Measurements from ENCODE around the gene ELF1. TPM values are rescaled to one million over a fixed set of nuclear protein-coding genes. Genes with fewer than 3 reads are reported as not detected.
A peak's percentile ranks its signal among the peaks of the same experiment; 100 is the strongest.
"Not testable (repeated sequence)": the region's sequence is repeated elsewhere in the genome, so short reads cannot be mapped to it uniquely, and the experiment has no call there.

ELF1 gene
- total and polyA plus RNA-seq, 8 donors = 9.4 to 61.6 (median 36.7) TPM

GRCh38 chr13:40981949-40982348, 37.2 kb downstream of the ELF1 start:
- H3K4me3 ChIP-seq = peak overlapping the region in 2 of 4 donors; percentile 1 to 19
- WGBS, 2 donors = 46% methylated on average over 4 of the region's 4 CpGs

GRCh38 chr13:40981361-40981760, 37.8 kb downstream of the ELF1 start:
- DNase-seq (no peak), ATAC-seq (no peak), FAIRE-seq (no peak)
- Histone ChIP-seq H3K4me3 (peak overlapping the region in 2 of 4 donors; percentile 1 to 19), H3K4me1 (peaks cover 33 to 56% (median 42%) of the 10 kb centered on the region in 3 donors), H3K9me3 (no peaks in the 10 kb centered on the region), H3K27ac (peak overlapping the region in 2 of 4 donors; percentile 60 to 83), H3K27me3 (no peaks in the 10 kb centered on the region), H3K36me3 (no peaks in the 10 kb centered on the region)
- intact Hi-C loops (cut with DNase I) = no loop called here
- WGBS, 2 donors = 63 to 71% methylated on average over 3 of the region's 3 CpGs
- TF ChIP-seq CTCF (IDR thresholded peaks at IDR 0.05) = no peak

More at GRCh38 chr13:40981949-40982348, 37.2 kb downstream of the ELF1 start:
- H3K27ac ChIP-seq = peak overlapping the region in 2 of 4 donors; percentile 60 to 83
- intact Hi-C loops (cut with DNase I) = no loop called here
- ATAC-seq (no peak), DNase-seq (no peak), FAIRE-seq (no peak)
- no peak for TF ChIP-seq CTCF (IDR thresholded peaks at IDR 0.05)
- H3K27me3 ChIP-seq = no peaks in the 10 kb centered on the region
- no peaks in the 10 kb centered on the region for H3K36me3 ChIP-seq
- H3K9me3 ChIP-seq = no peaks in the 10 kb centered on the region
- peaks cover 33 to 59% (median 46%) of the 10 kb centered on the region in 3 donors for H3K4me1 ChIP-seq

- intact Hi-C loops (cut with DNase I) = no loop called here
- H3K27me3 ChIP-seq = no peaks in the 10 kb centered on the region
- ATAC-seq (no peak), FAIRE-seq (no peak), DNase-seq (no peak)
- TF ChIP-seq CTCF (IDR thresholded peaks at IDR 0.05) = no peak
- H3K27ac ChIP-seq = peak overlapping the region in 2 of 4 donors; percentile 60 to 83
- peaks cover 29 to 56% (median 42%) of the 10 kb centered on the region in 3 donors for H3K4me1 ChIP-seq
- H3K9me3 ChIP-seq = no peaks in the 10 kb centered on the region
- H3K36me3 ChIP-seq = no peaks in the 10 kb centered on the region
- peak overlapping the region in 1 of 4 donors; percentile 19 for H3K4me3 ChIP-seq
Measured at GRCh38 chr13:40980461-40980860, 38.7 kb downstream of the ELF1 start.

- Histone ChIP-seq H3K27me3 (no peaks in the 10 kb centered on the region), H3K36me3 (no peaks in the 10 kb centered on the region), H3K9me3 (no peaks in the 10 kb centered on the region), H3K4me3 (no peak overlapping the region), H3K4me1 (peaks cover 36 to 59% (median 44%) of the 10 kb centered on the region in 3 donors), H3K27ac (peak overlapping the region in 1 of 4 donors; percentile 5)
- no peak for TF ChIP-seq CTCF (IDR thresholded peaks at IDR 0.05)
- FAIRE-seq = no peak
- DNase-seq = no peak
- 93 to 94% methylated on average over 3 of the region's 3 CpGs for WGBS, 2 donors
- ATAC-seq = no peak
- intact Hi-C loops (cut with DNase I) = no loop called here
Measured at GRCh38 chr13:40979232-40979631, 39.9 kb downstream of the ELF1 start.

GRCh38 chr13:40978109-40978508, 41.0 kb downstream of the ELF1 start:
- intact Hi-C loops (cut with DNase I); H3K27me3 ChIP-seq; H3K27ac ChIP-seq; H3K4me3 ChIP-seq; ATAC-seq; H3K9me3 ChIP-seq; FAIRE-seq; DNase-seq; H3K36me3 ChIP-seq: not testable (repeated sequence)
- H3K4me1 ChIP-seq = peaks cover 39 to 60% (median 49%) of the 10 kb centered on the region in 3 donors
- 87 to 90% methylated on average over 6 of the region's 6 CpGs for WGBS, 2 donors
